Mucosa of descending colon (tissue), 3 donors: ENCODE measurements around the gene JAK1. TPM values are rescaled to one million over a fixed set of nuclear protein-coding genes. Genes with fewer than 3 reads are reported as not detected.

ENCODE experiments used
- ATAC-seq: fragments of 200-7000 bp; cut with Tn5 transposase; one replicate; pipeline ENCODE4 v1.9.1; 2020; ENCODE audit warnings: mild to moderate bottlenecking, moderate library complexity
- DNase-seq, 3 donors: peaks; one replicate each; pipeline ENCODE4 v3.0.0-alpha.2; 2020
- H3K36me3 ChIP-seq: fragments of 200-600 bp; one replicate; pipeline ENCODE4 v1.8.0; 2021; ENCODE audit warnings: low read depth, mild to moderate bottlenecking
- H3K4me1 ChIP-seq: fragments of 200-600 bp; one replicate; pipeline ENCODE4 v1.8.0; 2021; ENCODE audit warnings: low read depth, mild to moderate bottlenecking
- H3K4me3 ChIP-seq: fragments of 200-600 bp; one replicate; pipeline ENCODE4 v1.8.0; 2021; ENCODE audit warnings: mild to moderate bottlenecking
- H3K9me3 ChIP-seq: fragments of 200-600 bp; one replicate; pipeline ENCODE4 v1.8.0; 2021; ENCODE audit warnings: mild to moderate bottlenecking
- intact Hi-C, 2 donors: fragments of 100-400 bp; cut with DNase I in 1 of 2; cut with micrococcal nuclease in 1 of 2; formaldehyde crosslinking; loops; one replicate each; pipeline versions ENCODE4 v1.11.0 to v1.11.1; 2022; cut with DNase I, micrococcal nuclease
- total RNA-seq, 3 donors: library from RNA; stranded (reverse); fragmentation: NEBNext Ultra II Directional in 2 of 3; extraction: Animal tissue kit (Norgen Biotek cat#: 25700) in 2 of 3; gene quantifications; one replicate each; pipeline versions ENCODE4 v1.2.1 to v1.2.4, GENCODE V29; 2021 to 2023
- TF ChIP-seq, protein P1 (sequence below): fragments of 200-600 bp; IDR thresholded peaks from one replicate; pipeline ENCODE4 v1.8.0; 2022; ENCODE audit warnings: antibody characterized with exemption, mild to moderate bottlenecking
- donor health status: DM: no; HTN: no; CAD: no; lungs with moderate emphysema.
- donor health status: DM: no; HTN: no; CAD: no.
- donor health status: DM: no; HTN: yes; CAD: no.

Gene JAK1
- total RNA-seq, 3 donors from 2014 or later = 97.1 to 132 (median 103) TPM

DNA sequence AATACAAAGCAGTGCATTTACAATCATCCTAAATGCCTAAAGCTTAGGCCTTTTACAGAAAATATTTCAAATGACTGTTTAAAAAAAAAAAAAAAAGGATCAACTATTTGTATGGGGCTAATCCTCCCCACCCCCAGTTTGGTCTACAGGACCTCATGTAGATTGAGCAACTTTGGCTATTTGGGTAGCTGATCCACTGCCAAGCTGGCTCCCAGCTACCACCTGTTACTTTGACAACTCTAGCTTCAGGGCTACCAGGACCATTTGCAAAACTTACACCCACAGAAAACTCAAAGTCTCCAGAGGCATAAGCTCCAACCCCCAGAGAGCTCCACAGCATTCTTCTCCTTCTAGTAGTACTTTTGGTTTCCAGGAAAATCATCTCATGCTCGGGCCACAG is 29.4 kb downstream of the JAK1 start:
- intact Hi-C loops = no loop called here
- ATAC-seq (no peak), DNase-seq (no peak)
- Histone ChIP-seq H3K9me3 (no peaks in the 10 kb centered on the region), H3K4me1 (peaks cover 5% of the 10 kb centered on the region), H3K4me3 (no peak overlapping the region), H3K36me3 (no peaks in the 10 kb centered on the region)
- TF ChIP-seq, protein P1, sequence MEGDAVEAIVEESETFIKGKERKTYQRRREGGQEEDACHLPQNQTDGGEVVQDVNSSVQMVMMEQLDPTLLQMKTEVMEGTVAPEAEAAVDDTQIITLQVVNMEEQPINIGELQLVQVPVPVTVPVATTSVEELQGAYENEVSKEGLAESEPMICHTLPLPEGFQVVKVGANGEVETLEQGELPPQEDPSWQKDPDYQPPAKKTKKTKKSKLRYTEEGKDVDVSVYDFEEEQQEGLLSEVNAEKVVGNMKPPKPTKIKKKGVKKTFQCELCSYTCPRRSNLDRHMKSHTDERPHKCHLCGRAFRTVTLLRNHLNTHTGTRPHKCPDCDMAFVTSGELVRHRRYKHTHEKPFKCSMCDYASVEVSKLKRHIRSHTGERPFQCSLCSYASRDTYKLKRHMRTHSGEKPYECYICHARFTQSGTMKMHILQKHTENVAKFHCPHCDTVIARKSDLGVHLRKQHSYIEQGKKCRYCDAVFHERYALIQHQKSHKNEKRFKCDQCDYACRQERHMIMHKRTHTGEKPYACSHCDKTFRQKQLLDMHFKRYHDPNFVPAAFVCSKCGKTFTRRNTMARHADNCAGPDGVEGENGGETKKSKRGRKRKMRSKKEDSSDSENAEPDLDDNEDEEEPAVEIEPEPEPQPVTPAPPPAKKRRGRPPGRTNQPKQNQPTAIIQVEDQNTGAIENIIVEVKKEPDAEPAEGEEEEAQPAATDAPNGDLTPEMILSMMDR = no peak

DNA sequence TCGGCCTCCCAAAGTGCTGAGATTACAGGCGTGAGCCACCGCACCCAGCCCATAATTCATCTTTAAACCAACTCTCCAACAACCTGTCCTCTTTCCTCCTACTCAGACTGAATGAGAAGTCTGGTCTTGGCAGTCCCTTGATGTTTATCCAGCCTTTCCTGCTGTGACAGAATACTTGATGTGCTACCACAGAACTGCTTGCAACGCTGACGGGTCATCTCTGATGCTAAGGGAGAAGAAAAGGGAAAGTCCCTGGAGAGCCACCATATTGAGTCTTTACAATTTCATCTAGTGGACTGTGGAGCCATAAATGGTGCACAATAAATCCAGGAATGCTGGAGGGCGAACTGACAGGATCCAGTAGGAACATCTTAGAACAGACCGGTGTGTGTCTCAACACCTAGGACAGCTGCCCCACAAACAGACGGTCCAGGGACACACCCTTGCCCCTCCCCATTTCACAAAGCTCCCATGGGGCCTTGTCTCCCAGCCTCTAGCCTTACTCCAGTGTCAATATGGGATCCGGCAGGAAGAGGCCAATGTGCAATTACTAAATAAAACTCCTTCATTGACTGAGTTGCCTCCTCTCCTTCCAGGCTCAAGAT is 30.7 kb downstream of the JAK1 start:
- DNase-seq (no peak), ATAC-seq (peak; percentile 81)
- TF ChIP-seq, protein P1 = no peak
- no peak overlapping the region for H3K4me3 ChIP-seq
- intact Hi-C loops = no loop called here
- H3K9me3 ChIP-seq = no peaks in the 10 kb centered on the region
- peaks cover 5% of the 10 kb centered on the region for H3K4me1 ChIP-seq
- no peaks in the 10 kb centered on the region for H3K36me3 ChIP-seq

DNA sequence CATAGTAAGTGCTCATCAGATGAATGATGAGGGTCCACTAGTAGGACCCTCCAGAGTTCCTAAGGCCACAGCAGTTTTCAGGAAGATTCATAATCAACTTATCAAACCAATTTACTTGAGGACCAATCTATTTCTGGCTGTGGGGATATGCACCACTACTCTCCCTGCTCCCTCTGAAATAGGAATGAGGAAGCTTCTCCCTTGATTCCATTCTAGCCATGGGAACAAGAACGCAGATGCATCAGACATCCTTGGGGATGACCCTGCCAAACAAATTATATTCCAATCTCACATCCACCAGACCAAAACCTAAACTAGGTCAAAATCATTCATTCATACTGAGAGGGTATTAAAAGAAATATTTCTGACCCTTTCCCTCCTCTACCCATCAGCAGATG is 31.5 kb downstream of the JAK1 start:
- no peak for ATAC-seq
- no peaks in the 10 kb centered on the region for H3K9me3 ChIP-seq

DNA sequence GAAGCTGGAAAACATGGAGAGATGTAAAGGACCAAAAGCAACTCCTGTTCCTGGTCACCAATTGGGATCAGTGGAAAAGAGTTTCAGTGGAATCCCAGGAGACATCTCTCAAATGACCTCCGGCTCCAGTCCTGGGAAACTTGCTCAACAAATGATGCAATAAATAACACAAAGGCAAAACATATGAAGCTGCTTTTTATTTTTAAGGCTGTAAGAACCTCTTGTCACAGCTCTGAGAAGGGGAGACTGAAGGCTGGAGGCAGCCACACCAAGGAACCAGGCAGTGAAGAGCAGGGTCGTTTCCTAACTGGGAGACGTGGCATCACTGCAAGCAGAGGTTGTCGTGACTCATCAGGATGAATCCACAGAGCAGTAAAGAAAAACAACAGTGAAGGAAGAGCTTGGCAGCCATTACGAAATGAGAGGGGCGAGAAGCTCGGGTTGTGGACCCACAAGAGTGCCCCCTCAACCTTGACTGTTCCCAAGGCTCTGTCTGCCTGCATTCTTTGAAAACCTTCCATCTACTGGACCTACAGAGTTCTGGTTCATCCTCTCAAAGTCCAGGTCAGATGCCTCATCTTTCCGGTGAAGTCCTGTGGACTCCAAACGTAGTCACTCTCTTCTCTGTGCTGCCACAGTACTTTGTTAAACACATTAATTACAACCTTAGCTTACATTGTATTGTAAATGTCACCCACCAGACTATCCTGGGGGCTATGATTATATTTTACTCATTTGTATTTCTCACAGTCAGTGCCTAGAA is 32.1 kb downstream of the JAK1 start:
- ATAC-seq (peak; percentile 43), DNase-seq (no peak)
- TF ChIP-seq, protein P1 = no peak
- Histone ChIP-seq H3K4me3 (no peak overlapping the region), H3K36me3 (no peaks in the 10 kb centered on the region), H3K9me3 (no peaks in the 10 kb centered on the region), H3K4me1 (peaks cover 5% of the 10 kb centered on the region)
- intact Hi-C loops = no loop called here

More for the DNA sequence above, 31.5 kb downstream of the JAK1 start:
- intact Hi-C loops = no loop called here
- Histone ChIP-seq H3K36me3 (no peaks in the 10 kb centered on the region), H3K4me3 (no peak overlapping the region), H3K4me1 (peaks cover 5% of the 10 kb centered on the region)
- TF ChIP-seq, protein P1 = no peak
- no peak for DNase-seq

DNA sequence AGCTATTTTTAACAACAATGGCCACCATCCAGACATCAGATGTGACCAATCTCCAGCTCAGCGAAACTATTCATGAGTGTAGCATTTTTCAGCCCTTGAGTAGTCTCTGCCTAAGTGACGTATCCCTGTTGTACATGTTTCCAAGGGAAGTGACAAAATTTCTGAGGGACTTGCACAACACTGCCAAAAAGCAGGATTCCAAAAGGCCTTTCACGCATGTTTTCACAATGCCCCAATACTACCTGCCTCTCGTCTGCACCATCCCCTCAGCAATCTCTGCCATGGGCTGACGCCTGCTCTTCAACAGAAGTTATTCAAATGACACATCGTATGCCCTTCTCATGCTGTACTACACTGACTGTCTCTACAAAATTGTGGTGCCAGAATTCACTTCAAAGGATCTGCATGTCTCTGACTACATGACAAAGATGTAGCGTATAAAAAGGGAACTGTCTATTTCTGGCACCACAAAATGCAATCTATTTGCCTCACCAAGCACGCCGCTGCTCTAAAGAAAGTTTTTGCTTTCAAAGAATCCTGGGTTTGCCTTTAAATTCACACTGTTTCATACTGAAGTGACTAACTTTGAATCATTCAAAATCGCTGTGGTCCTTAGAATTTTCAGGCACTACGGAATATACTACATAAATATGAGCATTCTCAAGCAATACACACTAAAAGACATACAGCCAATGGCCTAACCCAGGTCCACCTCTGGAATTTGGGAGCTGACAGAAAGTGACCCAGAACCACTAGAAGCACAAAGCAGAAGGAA is 32.9 kb downstream of the JAK1 start:
- ATAC-seq (peak; percentile 38), DNase-seq (peak in 1 of 3 donors; percentile 23)
- no peaks in the 10 kb centered on the region for H3K9me3 ChIP-seq
- no peaks in the 10 kb centered on the region for H3K36me3 ChIP-seq
- H3K4me3 ChIP-seq = no peak overlapping the region
- TF ChIP-seq, protein P1 = no peak
- peaks cover 10% of the 10 kb centered on the region for H3K4me1 ChIP-seq
- intact Hi-C loops = no loop called here
